Spleen (tissue), 11 donors: ENCODE data around the gene ABCG4. TPM values are rescaled to one million over a fixed set of nuclear protein-coding genes. Genes with fewer than 3 reads are reported as not detected.

Experiments
- DNase-seq: peaks from one replicate; pipeline ENCODE4 v3.0.0-alpha.2; 2020
- H3K27ac ChIP-seq, 8 donors: fragments of 200-600 bp; sonication (generic) in 7 of 8; 1 replicate in 4 of 8; 2 replicates in 4 of 8; pipeline versions ENCODE4 v1.5.0 to v1.8.0; 2016 to 2021; ENCODE audit warnings: inconsistent platforms in 4 of 8, mild to moderate bottlenecking in 4 of 8, moderate library complexity in 1 of 8
- H3K27me3 ChIP-seq, 7 donors: fragments of 200-600 bp; sonication (generic) in 6 of 7; replicated peaks in 1 of 7; 1 replicate in 4 of 7; 2 replicates in 3 of 7; pipeline versions ENCODE4 v1.5.0 to v1.8.0; 2016 to 2021; ENCODE audit warnings: inconsistent platforms in 3 of 7, mild to moderate bottlenecking in 1 of 7
- H3K36me3 ChIP-seq, 6 donors: fragments of 200-600 bp; sonication (generic) in 5 of 6; 1 replicate in 4 of 6; 2 replicates in 2 of 6; pipeline versions ENCODE4 v1.5.0 to v1.8.0; 2016 to 2021; ENCODE audit warnings: inconsistent platforms in 2 of 6
- H3K4me1 ChIP-seq, 6 donors: fragments of 200-600 bp; sonication (generic) in 5 of 6; 1 replicate in 3 of 6; 2 replicates in 3 of 6; pipeline versions ENCODE4 v1.5.0 to v1.8.0; 2016 to 2021; ENCODE audit warnings: inconsistent platforms in 3 of 6
- H3K4me3 ChIP-seq, 8 donors: fragments of 200-600 bp; sonication (generic) in 7 of 8; 1 replicate in 4 of 8; 2 replicates in 4 of 8; pipeline versions ENCODE4 v1.5.0 to v1.8.0; 2016 to 2021; ENCODE audit warnings: inconsistent platforms in 4 of 8, mild to moderate bottlenecking in 4 of 8, moderate library complexity in 2 of 8
- H3K9me3 ChIP-seq, 8 donors: fragments of 200-600 bp; sonication (generic) in 7 of 8; 1 replicate in 4 of 8; 2 replicates in 4 of 8; pipeline versions ENCODE4 v1.5.0 to v1.8.0; 2016 to 2021; ENCODE audit warnings: inconsistent platforms in 4 of 8
- POLR2A ChIP-seq, 3 donors: fragments of 450-650 bp; IDR thresholded peaks; one replicate each; pipeline ENCODE4 v1.5.1; 2017; ENCODE audit warnings: antibody characterized with exemption in 3 of 3, mild to moderate bottlenecking in 1 of 3
- POLR2AphosphoS5 ChIP-seq, 3 donors: sonication (generic); formaldehyde crosslinking; IDR thresholded peaks; one replicate each; pipeline ENCODE4 v1.5.1; 2017; ENCODE audit warnings: antibody characterized with exemption in 3 of 3
- WGBS, 5 donors: extraction: QIAGEN DNeasy Blood & Tissue Kit in 3 of 5; methylation state at CpG; one replicate each; pipeline versions ENCODE4 v1.1.5 to v1.1.7; 2013 to 2018; 5-methylcytosine and 5-hydroxymethylcytosine counted together
- intact Hi-C: fragments of 100-400 bp; cut with DNase I; formaldehyde crosslinking; loops from one replicate; pipeline ENCODE4 v1.15.0; 2023; ENCODE audit warnings: low total_unique reads
- polyA plus RNA-seq, 3 donors: library from polyadenylated mRNA; stranded (reverse); fragments of 200-250 nt; gene quantifications; one replicate each; pipeline ENCODE4 v1.2.1, GENCODE V29; 2013
- total RNA-seq, 7 donors: library from RNA; depleted of rRNA in 3 of 7; stranded (reverse); fragments of >200 nt in 3 of 7; fragmentation: NEBNext Ultra II Directional in 4 of 7; extraction: Animal tissue kit (Norgen Biotek cat#: 25700) in 4 of 7; gene quantifications; one replicate each; pipeline versions ENCODE4 v1.1.0 to v1.2.1, GENCODE V29; 2016 to 2021
- TF ChIP-seq, protein P1 (sequence below), 11 experiments: fragments of 200-600 bp in 7 of 11; fragments of 450-650 bp in 4 of 11; sonication (generic) in 4 of 11; IDR thresholded peaks in 8 of 11; conservative IDR thresholded peaks in 3 of 11; 1 replicate in 7 of 11; 2 replicates in 4 of 11; pipeline versions ENCODE4 v1.4.0 to v1.8.0; 2016 to 2021; ENCODE audit warnings: antibody characterized with exemption in 11 of 11, inconsistent platforms in 4 of 11, mild to moderate bottlenecking in 1 of 11
- donor health status: healthy with polysubstance abuse.
- donor health status: DM: no; HTN: no; CAD: no; lungs with moderate emphysema.
- donor health status: DM: no; HTN: no; CAD: no.
- donor health status: Bipolar disorder and iron deficiency.
- donor health status: healthy.
- donor health status: DM: no; HTN: no; CAD: no.
- donor health status: DM: yes; HTN: yes; CAD: no.

ABCG4 gene
- total and polyA plus RNA-seq, 10 donors = 0.03 to 0.32 (median 0.20) TPM; not detected in 4

DNA sequence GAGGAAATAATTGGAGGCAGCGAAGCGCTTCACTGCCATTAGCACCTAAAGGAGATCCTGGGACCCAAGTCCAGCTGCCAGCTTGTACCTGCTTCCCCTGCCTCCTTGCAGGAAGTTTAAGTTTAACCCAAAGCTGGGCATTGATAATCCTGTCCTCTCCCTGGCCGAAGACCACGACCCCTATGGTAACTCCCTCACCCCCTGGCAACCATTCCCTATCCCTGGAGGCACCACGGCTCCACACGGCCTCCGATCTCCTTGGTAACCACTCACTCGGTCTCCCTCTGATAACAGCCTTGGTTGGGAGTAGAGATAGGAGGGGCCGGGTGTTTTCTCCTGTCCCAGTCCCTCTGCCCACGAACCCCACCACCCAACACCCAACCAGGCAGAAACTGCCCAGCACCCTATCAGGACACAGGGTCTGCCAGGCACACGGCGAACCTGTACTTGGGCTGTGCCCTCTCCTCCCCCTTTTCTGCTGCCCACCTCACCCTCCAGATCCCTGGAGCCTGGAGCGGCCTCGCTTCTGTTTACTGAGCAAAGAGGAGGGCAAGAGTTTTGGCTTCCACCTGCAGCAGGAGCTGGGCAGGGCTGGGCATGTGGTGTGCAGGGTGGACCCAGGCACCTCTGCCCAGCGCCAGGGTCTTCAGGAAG is 37.3 kb downstream of the ABCG4 start:
- H3K4me1 ChIP-seq = peaks cover 0 to 15% (median 9%) of the 10 kb centered on the region in 6 donors
- no peak for DNase-seq
- TF ChIP-seq POLR2AphosphoS5 (IDR thresholded peaks at IDR 0.05) = no peak
- TF ChIP-seq, protein P1, sequence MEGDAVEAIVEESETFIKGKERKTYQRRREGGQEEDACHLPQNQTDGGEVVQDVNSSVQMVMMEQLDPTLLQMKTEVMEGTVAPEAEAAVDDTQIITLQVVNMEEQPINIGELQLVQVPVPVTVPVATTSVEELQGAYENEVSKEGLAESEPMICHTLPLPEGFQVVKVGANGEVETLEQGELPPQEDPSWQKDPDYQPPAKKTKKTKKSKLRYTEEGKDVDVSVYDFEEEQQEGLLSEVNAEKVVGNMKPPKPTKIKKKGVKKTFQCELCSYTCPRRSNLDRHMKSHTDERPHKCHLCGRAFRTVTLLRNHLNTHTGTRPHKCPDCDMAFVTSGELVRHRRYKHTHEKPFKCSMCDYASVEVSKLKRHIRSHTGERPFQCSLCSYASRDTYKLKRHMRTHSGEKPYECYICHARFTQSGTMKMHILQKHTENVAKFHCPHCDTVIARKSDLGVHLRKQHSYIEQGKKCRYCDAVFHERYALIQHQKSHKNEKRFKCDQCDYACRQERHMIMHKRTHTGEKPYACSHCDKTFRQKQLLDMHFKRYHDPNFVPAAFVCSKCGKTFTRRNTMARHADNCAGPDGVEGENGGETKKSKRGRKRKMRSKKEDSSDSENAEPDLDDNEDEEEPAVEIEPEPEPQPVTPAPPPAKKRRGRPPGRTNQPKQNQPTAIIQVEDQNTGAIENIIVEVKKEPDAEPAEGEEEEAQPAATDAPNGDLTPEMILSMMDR (IDR thresholded peaks at IDR 0.05 in 8 of 11, conservative IDR thresholded peaks at IDR 0.05 in 3 of 11) = no peak
- no peak for TF ChIP-seq POLR2A (IDR thresholded peaks at IDR 0.05)
- H3K27me3 ChIP-seq = peaks cover 0 to 5% (median 0%) of the 10 kb centered on the region in 7 donors
- H3K4me3 ChIP-seq = no peak overlapping the region
- 67 to 73% (median 71%) methylated on average over 14 to 15 of the region's 15 CpGs for WGBS, 5 donors
- peaks cover 0 to 37% (median 8%) of the 10 kb centered on the region in 6 donors for H3K36me3 ChIP-seq
- intact Hi-C loops = no loop called here
- H3K27ac ChIP-seq = no peak overlapping the region
- H3K9me3 ChIP-seq = no peaks in the 10 kb centered on the region

DNA sequence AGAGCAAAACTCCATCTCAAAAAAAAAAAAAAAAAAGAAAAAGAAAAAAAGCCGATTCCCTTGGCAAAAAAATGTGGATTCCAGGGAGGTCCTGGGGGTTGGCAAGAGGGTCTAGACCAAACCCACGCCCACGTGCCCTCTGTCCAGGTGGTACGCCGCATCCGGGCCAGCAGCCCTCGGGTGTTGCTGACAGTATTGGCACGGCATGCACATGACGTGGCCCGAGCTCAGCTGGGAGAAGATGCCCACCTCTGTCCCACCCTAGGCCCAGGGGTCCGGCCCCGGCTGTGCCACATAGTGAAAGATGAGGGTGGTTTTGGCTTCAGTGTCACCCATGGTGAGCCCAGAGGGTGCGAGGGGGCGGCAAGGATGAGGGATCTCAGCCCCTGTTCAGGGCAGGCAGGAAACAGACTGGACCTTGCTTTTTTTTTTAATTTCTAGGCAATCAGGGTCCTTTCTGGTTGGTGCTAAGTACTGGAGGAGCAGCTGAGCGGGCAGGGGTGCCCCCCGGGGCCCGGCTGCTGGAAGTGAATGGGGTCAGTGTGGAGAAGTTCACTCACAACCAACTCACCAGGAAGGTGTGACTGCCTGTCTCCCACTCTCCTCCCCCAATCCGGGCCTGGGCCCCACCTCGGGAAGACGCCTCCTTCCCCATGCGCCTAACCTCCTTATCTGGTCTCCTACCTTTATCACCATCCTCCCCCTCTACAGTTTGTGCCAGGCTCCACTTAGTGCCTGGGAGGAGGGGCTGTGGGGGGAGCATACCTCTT is 38.5 kb downstream of the ABCG4 start:
- no peak overlapping the region for H3K4me3 ChIP-seq
- H3K36me3 ChIP-seq = peaks cover 0 to 25% (median 2%) of the 10 kb centered on the region in 6 donors
- TF ChIP-seq, protein P1 (IDR thresholded peaks at IDR 0.05 in 8 of 11, conservative IDR thresholded peaks at IDR 0.05 in 3 of 11) = no peak
- TF ChIP-seq POLR2AphosphoS5 (IDR thresholded peaks at IDR 0.05) (no peak), POLR2A (IDR thresholded peaks at IDR 0.05) (no peak)
- H3K27me3 ChIP-seq = peaks cover 0 to 5% (median 0%) of the 10 kb centered on the region in 7 donors
- H3K9me3 ChIP-seq = no peaks in the 10 kb centered on the region
- intact Hi-C loops = no loop called here
- no peak overlapping the region for H3K27ac ChIP-seq
- peaks cover 0 to 11% (median 0%) of the 10 kb centered on the region in 6 donors for H3K4me1 ChIP-seq
- DNase-seq = no peak
- WGBS, 5 donors = 86 to 95% (median 87%) methylated on average over 19 to 21 of the region's 21 CpGs

DNA sequence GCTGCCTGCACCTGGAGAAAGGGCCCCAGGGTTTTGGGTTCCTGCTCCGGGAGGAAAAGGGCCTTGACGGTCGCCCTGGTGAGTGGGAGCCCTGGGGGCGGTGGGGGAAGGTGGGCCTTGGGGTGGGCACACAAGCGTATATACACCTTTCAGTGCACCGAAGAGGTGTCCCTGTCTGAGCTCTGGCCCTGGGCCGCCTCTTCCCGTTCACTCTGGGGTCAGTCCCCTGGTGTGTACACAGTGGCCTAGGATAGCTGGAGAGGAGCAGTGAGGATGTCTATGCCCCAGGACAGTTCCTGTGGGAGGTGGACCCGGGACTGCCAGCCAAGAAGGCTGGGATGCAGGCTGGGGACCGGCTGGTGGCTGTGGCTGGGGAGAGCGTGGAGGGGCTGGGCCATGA is 39.2 kb downstream of the ABCG4 start:
- Histone ChIP-seq H3K4me3 (no peak overlapping the region), H3K27ac (no peak overlapping the region), H3K36me3 (peaks cover 0 to 18% (median 0%) of the 10 kb centered on the region in 6 donors), H3K4me1 (peaks cover 0 to 16% (median 0%) of the 10 kb centered on the region in 6 donors), H3K27me3 (peaks cover 0 to 5% (median 0%) of the 10 kb centered on the region in 7 donors), H3K9me3 (no peaks in the 10 kb centered on the region)
- TF ChIP-seq POLR2AphosphoS5 (IDR thresholded peaks at IDR 0.05) = no peak
- TF ChIP-seq, protein P1 (IDR thresholded peaks at IDR 0.05 in 8 of 11, conservative IDR thresholded peaks at IDR 0.05 in 3 of 11) = no peak
- no peak for TF ChIP-seq POLR2A (IDR thresholded peaks at IDR 0.05)
- intact Hi-C loops = no loop called here
- WGBS, 5 donors = 83 to 100% (median 93%) methylated on average over 4 to 11 of the region's 11 CpGs
- DNase-seq = no peak

DNA sequence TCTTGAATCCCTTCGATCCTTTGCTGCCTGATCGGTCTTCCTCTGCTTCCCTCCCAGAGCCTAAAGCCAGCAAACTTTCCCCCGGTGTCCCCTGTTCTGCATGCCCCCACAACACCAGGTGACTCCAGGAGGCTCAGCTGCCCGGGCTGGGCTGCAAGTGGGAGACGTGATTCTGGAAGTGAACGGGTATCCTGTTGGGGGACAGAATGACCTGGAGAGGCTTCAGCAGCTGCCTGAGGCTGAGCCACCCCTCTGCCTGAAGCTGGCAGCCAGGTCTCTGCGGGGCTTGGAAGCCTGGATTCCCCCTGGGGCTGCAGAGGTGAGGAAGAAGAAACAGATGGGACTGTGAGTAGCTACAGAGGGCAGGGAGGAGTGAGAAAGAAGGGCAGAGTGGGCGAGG is 40.0 kb downstream of the ABCG4 start:
- peaks cover 0 to 5% (median 0%) of the 10 kb centered on the region in 7 donors for H3K27me3 ChIP-seq
- TF ChIP-seq POLR2AphosphoS5 (IDR thresholded peaks at IDR 0.05) (no peak), POLR2A (IDR thresholded peaks at IDR 0.05) (no peak)
- TF ChIP-seq, protein P1 (IDR thresholded peaks at IDR 0.05 in 8 of 11, conservative IDR thresholded peaks at IDR 0.05 in 3 of 11) = no peak
- no peak overlapping the region for H3K4me3 ChIP-seq
- peaks cover 0 to 21% (median 0%) of the 10 kb centered on the region in 6 donors for H3K4me1 ChIP-seq
- no peaks in the 10 kb centered on the region for H3K9me3 ChIP-seq
- H3K36me3 ChIP-seq = peaks cover 0 to 9% (median 0%) of the 10 kb centered on the region in 6 donors
- intact Hi-C loops = no loop called here
- 83 to 90% (median 87%) methylated on average over 8 of the region's 8 CpGs for WGBS, 5 donors
- no peak overlapping the region for H3K27ac ChIP-seq
- DNase-seq = no peak
